Mammary epithelial cell (primary cell): ENCODE measurements around the gene CCL4.

Experiments
- CTCF ChIP-seq, 2 donors: IDR thresholded peaks in 1 of 2; conservative IDR thresholded peaks in 1 of 2; 2 replicates each; pipeline ENCODE4 v1.5.1; 2011 to 2012; ENCODE audit warnings: inconsistent platforms in 2 of 2, low read length in 2 of 2, mild to moderate bottlenecking in 2 of 2, control low read depth in 1 of 2, low read depth in 1 of 2; ENCODE audit not compliant: insufficient read depth in 1 of 2; ENCODE audit errors: extremely low read depth in 1 of 2
- EZH2 ChIP-seq: IDR thresholded peaks from 2 replicates; pipeline ENCODE4 v1.6.1; 2012; ENCODE audit warnings: low read length, inconsistent platforms, borderline replicate concordance

GRCh38 chr17:36131931-36132330, 28.3 kb downstream of the CCL4 start:
- no peak for TF ChIP-seq CTCF (conservative IDR thresholded peaks at IDR 0.05 in 1 of 2, IDR thresholded peaks at IDR 0.05 in 1 of 2; ENCODE audit: extremely low read depth in 1 of 2, insufficient read depth in 1 of 2, low read depth in 1 of 2, low read length in 2 of 2)
- TF ChIP-seq EZH2, result no peak
